NCI-H460 (cell line): ENCODE results near the gene AP3D1. TPM values are rescaled to one million over a fixed set of nuclear protein-coding genes. Genes with fewer than 3 reads are reported as not detected.

ENCODE experiments used
- DNase-seq: peaks from one replicate; pipeline ENCODE4 v3.0.0-alpha.2; 2016; ENCODE audit warnings: low read depth; ENCODE audit errors: extremely low read depth
- total RNA-seq: library from RNA; depleted of rRNA; stranded (reverse); fragments of >200 nt; shearing (Covaris generic); gene quantifications from 2 replicates; pipeline ENCODE4 v1.2.3, GENCODE V29; 2014

The AP3D1 gene
- total RNA-seq, 1 experiment from 2014 or later: 67.6 TPM

GRCh38 chr19:2070986-2071673, 80.2 kb downstream of the AP3D1 start:
- DNase-seq: no peak

GRCh38 chr19:2070436-2070827, 80.9 kb downstream of the AP3D1 start:
- no peak for DNase-seq

- no peak for DNase-seq
Measured at GRCh38 chr19:2064788-2065524, 86.4 kb downstream of the AP3D1 start.

GRCh38 chr19:2064395-2064787, 87.0 kb downstream of the AP3D1 start:
- no peak for DNase-seq

- no peak for DNase-seq
Measured at GRCh38 chr19:2063824-2064223, 87.5 kb downstream of the AP3D1 start.

- no peak for DNase-seq
Measured at GRCh38 chr19:2062770-2063169, 88.6 kb downstream of the AP3D1 start.

- no peak for DNase-seq
Measured at GRCh38 chr19:2062389-2062729, 89.0 kb downstream of the AP3D1 start.

- DNase-seq: peak; percentile 95
Measured at GRCh38 chr19:2061495-2062388, 89.6 kb downstream of the AP3D1 start.

- peak; percentile 59 for DNase-seq
Measured at GRCh38 chr19:2060884-2061494, 90.4 kb downstream of the AP3D1 start.

- peak; percentile 94 for DNase-seq
Measured at GRCh38 chr19:2059422-2060201, 91.8 kb downstream of the AP3D1 start.

- DNase-seq: no peak
Measured at GRCh38 chr19:2058570-2059421, 92.6 kb downstream of the AP3D1 start.

GRCh38 chr19:2057484-2058469, 93.6 kb downstream of the AP3D1 start:
- DNase-seq: no peak

- DNase-seq: no peak
Measured at GRCh38 chr19:2056837-2057192, 94.6 kb downstream of the AP3D1 start.

GRCh38 chr19:2055931-2056836, 95.2 kb downstream of the AP3D1 start:
- DNase-seq: peak; percentile 76

- DNase-seq: no peak
Measured at GRCh38 chr19:2054763-2055162, 96.6 kb downstream of the AP3D1 start.

GRCh38 chr19:2053601-2054389, 97.6 kb downstream of the AP3D1 start:
- DNase-seq: no peak
